Measurements from ENCODE around the gene EBF3.

DNA sequence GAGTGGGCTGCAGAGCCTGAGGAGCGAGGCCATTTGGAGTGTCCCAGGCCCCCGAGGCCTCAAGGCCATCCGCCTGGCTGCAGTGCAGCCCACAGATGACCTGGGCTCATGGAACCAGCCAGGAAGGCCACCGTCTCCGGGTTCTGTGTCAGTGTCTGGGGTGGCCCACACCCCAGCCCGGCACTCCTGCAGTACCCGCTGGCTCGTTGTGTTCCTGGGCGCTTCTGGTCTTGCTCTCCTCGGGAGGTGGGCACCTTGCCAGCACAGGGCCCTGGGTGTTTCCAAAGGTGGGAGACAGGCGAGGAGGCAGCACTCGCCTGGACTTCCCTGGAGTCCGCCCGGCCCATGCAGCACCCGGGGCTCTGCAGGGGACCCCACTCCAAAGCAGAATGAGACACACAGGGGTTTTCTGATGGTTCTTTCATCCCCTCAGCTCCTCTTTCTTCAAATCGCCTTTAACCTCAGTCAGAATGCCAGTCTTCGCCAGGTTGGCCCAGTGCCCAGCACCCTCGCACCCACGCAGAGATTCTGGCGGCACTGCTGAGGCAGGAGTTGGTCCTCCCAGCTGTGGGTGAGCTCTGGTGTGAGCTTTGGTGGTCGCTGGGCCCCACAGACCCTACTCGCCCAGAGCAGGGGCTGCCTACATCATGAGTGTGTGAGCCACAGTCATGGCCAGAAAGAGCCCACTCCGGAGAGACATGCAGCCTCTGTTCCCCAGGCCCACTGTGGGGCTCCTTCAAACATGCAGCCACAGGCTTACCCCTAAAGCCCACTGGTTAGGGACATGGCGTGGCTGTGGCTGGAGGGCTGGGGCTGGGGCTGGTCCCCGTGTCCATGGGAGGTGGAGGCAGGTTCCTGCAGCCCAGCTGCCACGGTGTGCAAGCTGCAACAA lies 155.7 kb downstream of the EBF3 start:
- no peak for TF ChIP-seq CTCF (IDR thresholded peaks at IDR 0.05)
- no peak for TF ChIP-seq POLR2A (IDR thresholded peaks at IDR 0.05)
